GM21526 (cell line): ENCODE measurements around the gene CNTN3.

ENCODE experiments used
- ATAC-seq: cut with Tn5 transposase; IDR thresholded peaks from one replicate; pipeline ENCODE4 v1.9.1; 2021; ENCODE audit warnings: moderate library complexity; ENCODE audit not compliant: unreplicated experiment, low FRiP score

CNTN3 gene

DNA sequence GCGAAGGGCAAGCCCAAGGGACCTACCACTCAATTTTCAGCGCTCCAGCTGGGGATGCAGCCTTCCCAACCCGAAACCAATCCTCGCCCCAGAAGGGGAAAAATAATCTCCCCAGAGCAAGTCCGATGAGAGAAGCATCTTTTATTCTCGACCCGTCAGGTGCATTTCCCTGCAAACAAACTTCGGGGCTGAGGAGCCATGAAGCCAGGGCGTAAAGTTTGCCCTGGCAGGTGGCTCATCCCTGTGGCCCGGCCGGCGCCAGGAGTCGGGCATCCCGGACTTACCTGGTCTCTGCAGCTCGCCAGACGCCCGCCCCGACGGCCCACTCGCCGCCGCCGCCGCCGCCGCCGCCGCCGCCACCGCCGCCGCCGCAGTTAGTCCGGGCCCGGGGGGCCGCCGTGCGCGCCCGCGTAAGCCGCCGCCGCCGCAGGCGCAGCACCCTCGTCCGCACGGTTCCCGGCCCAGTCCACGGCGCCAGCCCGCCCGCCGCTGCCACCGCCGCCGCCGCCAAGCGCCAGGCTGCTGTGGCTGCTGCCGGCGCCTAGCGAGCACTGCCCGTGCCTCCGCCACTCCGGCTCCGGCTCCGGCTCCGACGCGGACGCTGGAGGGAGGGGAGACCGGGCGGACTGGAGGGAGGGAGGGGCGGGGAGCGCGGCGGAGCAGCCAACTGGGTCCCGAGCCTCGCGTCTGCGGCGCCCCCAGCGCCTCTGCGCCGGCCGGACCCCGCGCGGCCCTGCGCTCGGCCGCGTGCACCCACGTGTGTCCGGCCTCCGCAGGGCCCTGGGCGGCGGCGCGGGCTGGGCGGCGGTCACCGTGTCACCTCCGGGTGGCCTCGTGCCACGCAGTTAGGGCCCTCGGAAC, at the start of gene CNTN3:
Gene CNTN3 (minus strand): TSS at position 553 of the 861 bp plus-strand sequence. CDS start 93,547 bp downstream, outside the sequence.
- ATAC-seq = no peak

DNA sequence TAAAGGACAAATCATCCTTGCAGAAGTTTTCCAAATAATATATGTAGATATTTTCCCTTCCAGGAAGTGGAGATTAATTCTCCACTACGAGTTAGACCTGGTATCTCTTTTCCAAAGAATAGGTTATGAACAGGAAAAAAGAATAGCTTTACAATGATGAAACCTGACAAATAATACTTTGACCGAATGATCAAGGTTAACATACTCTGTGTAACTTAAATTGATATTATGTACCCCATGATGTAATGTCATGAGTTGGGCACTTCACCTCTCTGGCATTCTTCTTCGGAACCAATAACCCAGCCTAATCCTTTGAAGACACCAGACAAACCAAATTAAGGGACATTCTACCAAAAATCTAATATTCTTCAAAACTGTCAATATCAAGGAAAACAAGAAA, 48.7 kb upstream of the CNTN3 start:
- no peak for ATAC-seq

- ATAC-seq = no peak
Measured at GRCh38 chr3:74661672-74662071, 47.2 kb upstream of the CNTN3 start.

GRCh38 chr3:74651885-74652284, 37.4 kb upstream of the CNTN3 start:
- no peak for ATAC-seq

DNA sequence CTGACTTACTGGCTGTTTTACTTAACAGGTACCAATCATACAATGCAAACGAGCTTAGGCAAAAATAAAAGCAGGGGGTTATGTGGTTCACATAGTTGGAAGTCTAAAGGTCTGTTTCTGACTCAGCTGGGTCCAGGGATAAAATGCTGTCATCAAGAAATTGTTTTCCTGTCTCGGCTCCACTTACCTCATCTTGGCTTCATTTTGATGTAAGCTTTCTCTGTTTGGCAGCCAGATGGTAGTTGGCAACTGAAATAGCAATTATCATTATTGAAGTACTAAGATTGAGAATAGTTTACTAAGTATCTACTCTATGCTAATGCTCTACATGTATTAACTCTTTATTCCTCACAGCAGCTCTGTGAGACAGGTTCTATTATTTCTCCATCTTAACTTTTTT, 36.8 kb upstream of the CNTN3 start:
- ATAC-seq = no peak

DNA sequence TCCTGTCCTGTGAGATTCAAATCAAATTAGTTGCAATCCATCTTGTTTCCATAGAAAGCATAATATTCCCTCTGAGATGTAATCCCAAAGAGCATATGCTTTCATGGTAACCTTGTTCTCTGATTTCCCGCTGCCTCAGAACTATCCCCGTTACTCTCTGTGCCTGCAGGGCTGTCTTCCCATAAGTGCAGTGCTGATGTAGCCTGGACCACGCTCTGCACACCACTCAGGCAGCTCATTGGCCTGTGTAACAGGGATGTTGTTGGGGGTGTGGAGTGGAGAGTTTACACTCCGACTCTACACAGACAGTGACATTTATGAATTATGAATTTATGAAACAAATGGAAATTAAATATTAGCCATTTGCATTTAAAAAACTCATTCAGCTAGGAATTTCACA, 33.6 kb upstream of the CNTN3 start:
- ATAC-seq = no peak

- ATAC-seq = no peak
Measured at GRCh38 chr3:74646094-74646493, 31.6 kb upstream of the CNTN3 start.

GRCh38 chr3:74643636-74644035, 29.2 kb upstream of the CNTN3 start:
- ATAC-seq = no peak

DNA sequence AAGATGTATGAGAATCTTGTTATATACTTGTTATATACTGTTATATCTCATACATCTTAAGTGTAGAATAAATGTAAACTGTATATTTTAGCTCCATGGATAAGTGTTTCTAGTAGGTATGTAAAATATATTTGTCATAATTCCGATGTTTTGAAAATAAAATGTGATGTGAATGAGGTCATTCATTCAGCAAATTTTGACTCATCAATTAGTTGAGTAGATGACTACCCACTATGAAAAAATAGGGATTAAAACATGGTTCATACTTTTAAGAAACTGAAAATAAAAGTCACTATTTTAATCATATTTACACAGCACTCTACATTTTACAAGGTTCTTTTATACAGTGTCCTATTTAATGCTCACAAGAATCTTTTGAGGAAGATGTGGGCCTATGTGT, 28.4 kb upstream of the CNTN3 start:
- ATAC-seq = no peak

DNA sequence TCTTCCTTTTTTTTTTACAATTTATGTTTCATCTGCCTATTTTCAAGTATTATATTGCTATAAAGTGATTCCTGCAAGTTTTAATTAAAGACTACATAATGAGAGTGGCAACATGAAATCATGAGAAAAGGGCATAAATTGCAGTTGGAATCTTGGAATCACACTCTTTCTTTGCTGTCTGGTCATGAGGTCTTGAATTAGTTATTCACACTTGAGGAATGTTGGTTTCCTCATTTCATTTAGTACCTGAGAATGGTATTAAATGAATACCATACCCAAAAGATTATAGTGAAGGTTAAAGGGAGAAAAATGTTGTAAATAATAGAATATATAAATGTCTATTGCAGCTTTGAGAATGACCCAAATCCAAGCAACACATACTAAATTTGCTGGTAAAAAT, 25.8 kb upstream of the CNTN3 start:
- ATAC-seq = no peak

DNA sequence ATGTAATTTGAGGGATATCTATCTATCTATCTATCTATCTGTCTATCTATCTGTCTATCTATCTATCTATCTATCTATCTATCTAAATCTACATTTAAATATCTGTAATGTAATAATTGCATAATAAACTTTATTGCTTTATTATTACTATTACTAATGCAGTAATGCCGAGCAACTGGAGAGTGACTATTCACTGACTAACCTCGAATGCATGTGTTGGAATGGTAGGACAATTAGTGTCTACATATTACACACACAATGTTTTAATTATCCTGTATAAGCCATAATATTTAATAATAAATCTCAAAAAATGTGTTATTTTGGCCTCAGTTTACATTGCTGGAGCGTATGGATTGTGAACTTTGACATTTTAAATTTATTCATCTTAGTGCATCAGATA, 25.2 kb upstream of the CNTN3 start:
- ATAC-seq = no peak

GRCh38 chr3:74636981-74637380, 22.5 kb upstream of the CNTN3 start:
- ATAC-seq = no peak

DNA sequence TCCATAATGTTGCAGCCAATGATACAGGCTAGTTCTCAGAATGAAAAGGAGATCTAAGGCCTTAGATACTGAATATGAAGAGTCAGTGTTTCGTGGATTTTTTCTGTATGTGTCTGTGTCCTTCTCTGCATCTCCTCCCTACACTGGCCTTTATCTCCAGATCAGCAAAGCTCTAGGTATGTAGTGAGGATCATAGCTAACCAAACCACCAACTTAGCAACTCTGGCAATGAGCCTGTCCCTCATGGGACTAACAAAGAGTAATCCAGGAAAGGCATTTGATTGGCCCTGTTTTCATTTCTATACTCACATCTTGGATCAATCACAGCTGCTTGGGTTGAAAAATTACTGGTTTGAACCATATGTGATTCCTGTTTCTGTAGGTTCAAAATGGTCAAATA, 18.6 kb upstream of the CNTN3 start:
- no peak for ATAC-seq

DNA sequence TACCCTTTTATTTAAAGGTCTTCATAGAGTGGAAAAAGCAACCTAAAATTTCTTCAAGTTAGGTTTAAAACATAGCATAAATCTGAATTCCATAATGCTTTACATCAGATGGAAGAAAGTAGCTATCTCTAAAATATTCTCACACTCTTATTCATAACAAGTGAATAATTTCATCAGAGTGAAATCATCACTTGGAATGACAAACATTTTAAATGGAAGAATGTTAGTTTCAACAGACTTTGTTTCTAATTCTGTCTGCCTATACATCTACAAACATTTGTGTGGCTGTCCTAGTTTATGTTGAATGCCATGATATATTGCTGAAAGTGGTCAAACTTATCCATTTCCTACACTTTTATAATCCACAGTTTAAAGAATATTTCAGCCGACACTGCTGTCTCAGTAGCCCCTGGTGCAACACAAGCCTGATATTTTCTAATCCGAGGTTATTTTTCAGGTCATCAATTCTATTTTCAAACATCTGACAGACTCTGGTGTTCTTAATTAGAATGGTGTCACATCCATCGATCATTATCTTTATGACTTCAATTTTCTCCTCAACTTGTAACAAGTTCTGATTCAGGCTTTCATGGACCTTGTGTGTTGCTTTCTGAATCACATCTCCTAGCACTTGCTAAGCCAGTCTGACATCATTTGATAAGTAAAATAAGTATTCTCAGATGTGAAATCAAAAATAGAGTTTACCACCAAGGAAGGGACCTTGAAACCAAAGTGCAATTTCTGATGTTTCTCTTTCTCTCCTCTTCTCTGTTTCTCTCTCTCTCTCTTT, 17.1 kb upstream of the CNTN3 start:
- no peak for ATAC-seq

DNA sequence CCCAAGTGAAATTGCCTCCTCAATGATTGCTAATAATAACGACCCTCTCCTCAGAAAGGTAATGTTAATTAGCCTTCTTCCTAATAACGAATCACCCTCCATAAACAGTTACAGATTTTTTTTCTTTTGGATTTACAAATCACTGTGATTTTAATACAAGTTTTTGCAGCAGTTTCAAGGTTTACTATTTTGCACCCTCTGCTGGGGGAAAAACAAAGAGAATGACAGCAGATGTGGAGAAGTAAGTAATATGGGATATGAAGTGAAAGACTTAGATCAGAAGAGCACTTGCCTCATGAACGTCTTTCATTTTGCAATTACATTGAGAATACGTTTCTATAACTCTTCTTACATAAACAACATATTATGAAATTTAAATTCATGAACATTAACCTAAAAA, 16.1 kb upstream of the CNTN3 start:
- ATAC-seq = no peak

DNA sequence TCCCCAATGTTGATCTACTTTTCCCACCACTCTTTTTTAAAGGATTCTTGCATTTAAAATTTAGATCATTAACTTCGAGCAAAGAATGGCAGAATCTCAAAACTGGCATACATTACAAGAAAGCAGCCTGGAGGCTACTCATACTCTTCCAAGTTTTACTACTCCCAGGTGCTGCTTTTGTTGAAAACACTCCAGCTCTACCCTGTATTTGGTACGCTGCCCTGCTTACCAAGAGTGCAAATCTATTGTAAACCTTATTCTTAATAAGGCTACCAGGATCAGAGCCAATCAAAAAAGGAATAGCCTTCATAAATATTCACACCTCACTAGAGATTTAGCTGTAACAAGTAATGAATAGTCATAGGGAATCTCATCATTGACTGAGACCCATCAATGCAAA, 11.6 kb upstream of the CNTN3 start:
- no peak for ATAC-seq

GRCh38 chr3:74624301-74624700, 9.8 kb upstream of the CNTN3 start:
- ATAC-seq = no peak

DNA sequence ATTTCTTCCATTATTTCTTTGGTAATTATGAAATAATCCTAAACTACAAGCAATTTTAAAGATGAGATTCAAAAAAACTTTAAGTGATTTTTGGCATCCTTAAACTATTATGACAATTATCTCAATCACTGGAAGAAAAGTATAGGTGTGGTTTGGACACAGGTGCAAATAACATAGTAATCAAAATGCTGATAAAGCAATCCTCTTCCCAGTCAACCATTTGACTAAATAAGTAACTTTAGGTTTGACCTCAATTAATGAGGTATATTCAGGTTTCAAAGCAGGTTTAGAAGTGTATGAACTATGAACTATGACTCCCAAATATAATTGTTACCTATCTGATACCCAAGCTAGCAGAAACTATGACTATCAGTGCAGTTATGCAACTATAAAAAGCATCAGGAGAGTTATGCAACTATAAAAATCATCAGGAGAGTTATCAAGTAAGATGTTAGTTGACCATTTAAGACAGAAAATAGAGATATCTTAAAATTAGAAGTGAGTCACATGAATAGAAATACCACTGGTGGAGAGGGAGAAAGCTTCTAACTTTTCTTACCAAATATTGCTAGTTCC, 8.9 kb upstream of the CNTN3 start:
- ATAC-seq = no peak

GRCh38 chr3:74621581-74621980, 7.1 kb upstream of the CNTN3 start:
- ATAC-seq = no peak

DNA sequence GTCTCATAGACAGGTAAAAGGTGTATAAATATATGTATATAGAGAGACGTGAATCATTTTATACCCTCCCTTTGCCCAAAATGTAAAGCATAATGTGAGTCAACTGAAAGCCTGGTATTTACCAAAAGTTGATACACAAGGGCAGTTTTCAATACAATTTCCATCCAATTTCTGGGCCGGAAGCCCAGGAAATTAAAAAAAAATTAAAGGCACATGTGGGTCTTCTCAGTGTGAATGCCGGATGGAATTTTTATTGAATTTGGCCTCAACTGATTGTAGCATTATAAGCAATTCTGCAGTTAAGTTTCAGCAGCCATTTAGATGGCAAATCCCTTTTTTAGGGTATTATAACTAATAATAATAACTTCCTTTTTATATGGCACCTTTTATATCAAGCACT, 3.3 kb upstream of the CNTN3 start:
- ATAC-seq = no peak

DNA sequence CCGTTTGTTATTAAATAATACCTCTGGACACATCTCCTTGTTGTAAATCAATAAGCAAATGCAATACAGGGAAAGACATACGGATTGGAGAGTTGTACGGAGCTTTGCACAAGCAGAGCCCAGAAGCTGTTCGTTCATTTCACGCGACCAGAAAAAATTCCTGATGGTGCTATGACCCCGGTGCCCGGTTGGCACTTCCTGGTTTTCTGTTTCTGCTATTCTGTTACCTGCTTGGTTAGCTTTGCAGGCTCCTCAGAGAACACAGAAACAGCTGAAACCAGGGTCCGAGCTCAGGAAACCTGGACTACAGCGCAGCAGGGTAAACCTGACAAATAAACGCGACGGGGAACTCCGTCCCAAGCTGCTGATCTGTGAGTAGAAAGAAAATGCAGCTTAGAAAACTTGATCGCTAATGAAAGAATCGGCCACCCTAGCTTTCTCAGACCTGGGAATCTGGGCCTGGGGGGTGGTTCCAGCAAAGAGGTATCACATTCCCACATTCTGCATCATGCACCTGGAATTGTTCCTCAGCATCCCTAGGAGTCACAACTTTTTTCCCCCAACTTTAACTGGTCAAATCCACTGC, 845 bp downstream of the CNTN3 start:
- no peak for ATAC-seq
